HG03039 (cell line): ENCODE data around the gene BRIP1.
"Not testable (repeated sequence)": the region's sequence is repeated elsewhere in the genome, so short reads cannot be mapped to it uniquely, and the experiment has no call there.

ENCODE experiments used
- ATAC-seq: cut with Tn5 transposase; IDR thresholded peaks from one replicate; pipeline ENCODE4 v1.9.1; 2021; ENCODE audit warnings: mild to moderate bottlenecking, moderate library complexity; ENCODE audit not compliant: unreplicated experiment

The BRIP1 gene

DNA sequence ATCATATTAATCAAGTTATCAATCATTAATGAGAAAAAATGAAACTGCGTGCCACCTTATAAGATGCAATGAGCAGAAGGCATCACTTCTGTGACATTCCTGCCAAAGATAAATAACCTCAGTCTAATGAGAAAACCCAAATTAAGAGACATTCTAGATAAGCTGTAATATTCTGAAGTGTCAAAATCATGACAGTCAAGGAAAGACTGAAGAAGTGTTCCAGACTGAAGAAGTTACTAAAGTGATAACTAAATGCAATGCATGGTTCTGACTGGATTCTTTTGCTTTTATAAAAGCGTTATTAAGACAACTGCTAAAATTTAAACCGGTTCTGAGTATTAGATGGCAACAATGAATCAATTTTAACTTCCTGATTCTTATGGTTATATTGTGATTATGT lies 30.9 kb downstream of the BRIP1 start:
- no peak for ATAC-seq

DNA sequence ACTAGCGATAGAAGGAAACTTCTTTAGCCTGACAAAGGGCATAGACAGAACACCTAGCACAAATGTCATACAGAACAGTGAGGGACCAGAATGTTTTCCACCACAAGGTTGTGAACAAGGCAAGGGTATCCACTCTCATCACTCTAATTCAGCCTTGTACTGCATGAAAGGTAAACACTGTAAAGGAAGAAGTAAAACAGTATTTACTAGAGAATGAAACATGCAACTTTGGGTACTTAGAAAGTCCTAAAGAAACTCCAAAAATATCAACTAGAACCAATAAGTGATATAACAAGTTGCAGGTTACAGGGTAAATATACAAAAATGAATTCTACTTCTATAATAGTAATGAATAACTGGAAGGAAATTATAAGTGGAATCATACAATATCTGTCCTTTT lies 32.2 kb downstream of the BRIP1 start:
- ATAC-seq, result no peak

DNA sequence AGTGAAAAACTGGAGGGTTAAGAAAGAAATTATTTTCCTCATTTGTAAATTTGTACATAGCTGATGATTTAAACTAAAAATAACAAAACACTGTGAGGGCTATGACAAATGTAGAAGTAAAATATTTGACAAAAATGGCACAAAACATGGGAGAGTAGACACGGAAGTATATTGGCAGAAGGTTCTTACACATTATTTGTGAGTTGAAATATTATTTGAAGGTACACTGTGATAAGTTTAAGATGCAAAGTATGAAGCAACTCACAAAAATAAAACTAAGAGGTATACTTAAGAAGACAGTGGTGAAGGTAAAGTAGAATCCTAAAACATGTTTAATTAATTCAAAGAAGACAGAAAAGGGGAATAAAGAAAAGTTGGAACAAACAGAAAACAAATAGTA lies 34.6 kb downstream of the BRIP1 start:
- no peak for ATAC-seq

DNA sequence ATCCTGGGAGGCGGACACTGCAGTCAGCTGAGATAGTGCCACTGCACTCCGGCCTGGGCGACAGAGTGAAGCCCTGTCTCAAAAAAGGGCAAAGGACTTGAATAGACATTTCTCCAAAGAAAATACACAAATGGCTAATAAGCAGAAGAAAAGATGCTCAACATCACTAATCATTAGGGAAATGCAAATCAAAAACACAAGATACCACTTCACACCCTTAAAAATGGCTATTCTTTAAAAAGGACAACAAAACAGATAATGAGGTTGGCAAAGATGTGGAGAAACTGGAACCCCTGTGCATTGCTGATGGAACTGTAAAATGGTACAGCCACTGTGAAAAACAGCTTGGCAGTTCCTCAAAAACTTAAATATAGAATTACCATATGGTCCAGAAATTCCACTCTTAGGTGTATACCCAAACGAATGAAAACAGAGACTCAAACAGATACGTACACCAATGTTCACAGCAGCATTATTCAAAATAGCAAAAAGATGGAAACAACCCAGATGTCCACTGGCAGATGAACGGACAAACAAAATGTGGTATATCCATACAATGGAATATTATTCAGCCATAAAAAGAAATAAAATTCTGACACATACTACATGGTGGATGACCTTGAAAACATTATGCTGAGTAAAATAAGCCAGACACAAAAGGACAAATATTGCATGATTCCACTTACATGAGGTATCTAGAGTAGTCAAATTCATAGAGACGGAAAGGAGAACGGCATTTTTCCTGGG lies 35.5 kb downstream of the BRIP1 start:
- no peak for ATAC-seq

DNA sequence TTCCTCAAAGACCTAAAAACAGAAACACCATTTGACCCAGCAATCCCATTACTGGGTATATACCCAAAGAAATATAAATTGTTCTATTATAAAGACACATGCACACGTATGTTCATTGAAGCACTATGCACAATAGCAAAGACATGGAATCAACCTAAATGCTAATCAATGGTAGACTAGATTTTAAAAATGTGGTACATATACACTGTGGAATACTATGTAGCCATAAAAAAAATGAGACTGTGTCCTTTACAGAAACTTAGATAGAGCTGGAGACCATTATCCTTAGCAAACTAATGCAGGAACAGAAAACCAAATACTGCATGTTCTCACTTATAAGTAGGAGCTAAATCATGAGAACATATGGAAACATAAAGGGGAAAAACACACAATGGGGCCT lies 36.5 kb downstream of the BRIP1 start:
- not testable (repeated sequence) for ATAC-seq

DNA sequence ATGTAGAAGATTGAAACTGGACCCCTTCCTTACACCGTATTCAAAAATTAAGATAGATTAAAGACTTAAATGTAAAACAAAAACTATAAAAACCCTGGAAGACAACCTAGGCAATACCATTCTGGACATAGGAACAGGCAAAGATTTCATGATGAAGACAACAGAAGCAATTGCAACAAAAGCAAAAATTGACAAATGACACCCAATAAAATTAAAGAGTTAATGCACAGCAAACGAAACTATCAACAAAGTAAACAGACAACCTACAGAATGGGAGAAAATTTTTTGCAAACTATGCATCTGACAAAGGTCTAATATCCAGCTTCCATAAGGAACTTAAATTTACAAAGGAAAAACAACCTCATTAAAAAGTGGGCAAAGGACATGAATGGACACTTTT lies 37.1 kb downstream of the BRIP1 start:
- not testable (repeated sequence) for ATAC-seq

DNA sequence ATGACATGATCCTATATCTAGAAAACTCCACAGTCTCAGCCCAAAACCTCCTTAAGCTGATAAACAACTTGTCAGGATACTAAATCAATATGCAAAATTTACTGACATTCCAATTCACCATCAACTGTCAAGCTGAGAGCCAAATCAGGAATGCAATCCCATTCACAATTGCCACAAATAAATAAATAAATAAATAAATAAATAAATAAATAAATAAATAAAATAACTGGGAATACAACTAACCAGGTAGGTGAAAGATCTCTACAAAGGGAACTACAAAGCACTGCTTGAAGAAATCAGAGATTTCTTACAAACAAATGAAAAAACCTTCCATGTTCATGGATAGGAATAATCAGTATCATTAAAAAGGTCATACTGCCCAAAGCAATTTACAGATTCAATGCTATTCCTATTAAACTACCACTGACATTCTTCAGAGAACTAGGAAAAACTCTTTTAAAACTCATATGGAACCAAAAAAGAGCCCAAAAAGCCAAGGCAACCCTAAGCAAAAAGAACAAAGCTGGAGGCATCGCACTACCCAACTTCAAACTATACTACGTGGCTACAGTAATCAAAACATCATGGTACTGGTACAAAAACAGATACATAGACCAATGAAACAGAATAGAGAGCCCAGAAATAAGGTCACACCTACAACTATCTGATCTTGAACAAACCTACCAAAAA lies 37.7 kb downstream of the BRIP1 start:
- no peak for ATAC-seq

DNA sequence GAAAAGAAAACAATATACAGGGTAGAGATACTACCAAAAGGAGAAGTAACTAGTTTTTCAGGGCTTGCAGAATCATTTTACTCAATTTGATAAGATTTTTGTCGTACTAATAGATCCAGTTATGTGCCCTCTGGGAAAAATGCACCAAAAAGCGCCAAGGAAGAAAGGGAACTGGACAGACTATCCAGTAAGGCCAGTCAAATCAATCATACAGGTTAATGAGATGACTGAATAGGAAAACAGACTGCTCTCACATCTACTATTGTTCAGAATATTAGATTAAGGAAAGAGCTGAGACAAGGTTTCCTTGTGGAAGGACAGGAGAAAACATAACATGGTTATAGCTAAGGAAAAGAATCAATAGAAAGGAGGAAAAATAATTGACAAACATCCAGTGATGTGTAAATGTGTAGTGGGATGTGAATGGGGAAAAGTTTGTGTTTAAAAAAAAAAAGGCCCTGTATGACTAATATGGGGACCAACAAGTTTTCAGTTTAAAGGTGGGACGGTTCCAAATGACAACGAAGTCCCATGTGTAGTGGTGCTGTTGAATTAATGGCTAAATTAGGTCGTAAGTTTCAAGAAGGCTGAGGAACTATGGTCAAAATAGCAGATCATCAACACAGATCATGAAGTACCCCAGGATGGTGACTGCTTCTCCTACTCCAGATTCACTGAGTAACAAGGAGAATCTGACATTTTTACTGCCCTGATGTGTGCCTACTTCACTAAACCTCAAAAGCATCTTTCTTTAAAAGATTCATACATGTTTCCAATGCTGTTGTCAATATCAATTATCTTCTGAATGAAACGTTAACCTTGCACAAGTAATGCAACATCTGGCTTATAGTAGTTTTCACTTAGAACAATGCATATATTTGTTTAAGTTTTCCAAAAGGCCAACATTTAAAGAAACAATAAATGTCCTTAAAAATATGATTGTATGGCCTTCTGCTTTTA lies 40.7 kb downstream of the BRIP1 start:
- ATAC-seq, result no peak

DNA sequence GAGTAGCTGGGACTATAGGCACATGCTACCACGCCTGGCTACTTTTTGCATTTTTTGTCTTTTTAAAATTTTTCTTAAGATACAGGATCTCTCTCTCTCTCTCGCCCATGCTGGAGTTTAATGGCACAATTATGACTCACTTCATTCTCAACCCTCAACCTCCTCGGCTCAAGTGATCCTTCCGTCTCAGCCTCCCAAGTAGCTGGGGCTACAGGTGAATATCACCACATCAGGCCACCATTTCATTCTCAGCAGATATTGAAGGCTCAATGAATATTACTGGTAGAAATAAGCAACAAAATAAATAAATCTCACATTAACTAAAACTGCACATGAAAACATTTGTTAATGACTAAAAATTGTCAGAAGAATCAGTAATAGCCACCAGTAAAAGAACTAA lies 41.7 kb downstream of the BRIP1 start:
- ATAC-seq, result no peak

DNA sequence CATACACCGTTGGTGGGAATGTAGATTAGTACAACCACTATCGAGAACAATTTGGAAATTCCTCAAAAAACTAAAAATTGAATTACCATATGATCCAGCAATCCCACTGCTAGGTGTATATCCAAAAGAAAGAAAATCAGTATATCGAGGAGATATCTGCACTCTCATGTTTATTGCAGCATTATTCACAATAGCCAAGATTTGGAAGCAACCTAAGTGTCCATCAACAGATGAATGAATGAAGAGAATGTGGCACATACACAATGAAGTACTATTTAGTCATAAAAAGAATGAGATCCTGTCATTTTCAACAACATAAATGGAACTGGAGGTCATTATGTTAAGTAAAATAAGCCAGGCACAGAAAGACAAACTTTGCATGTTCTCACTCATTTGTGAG lies 44.1 kb downstream of the BRIP1 start:
- not testable (repeated sequence) for ATAC-seq

DNA sequence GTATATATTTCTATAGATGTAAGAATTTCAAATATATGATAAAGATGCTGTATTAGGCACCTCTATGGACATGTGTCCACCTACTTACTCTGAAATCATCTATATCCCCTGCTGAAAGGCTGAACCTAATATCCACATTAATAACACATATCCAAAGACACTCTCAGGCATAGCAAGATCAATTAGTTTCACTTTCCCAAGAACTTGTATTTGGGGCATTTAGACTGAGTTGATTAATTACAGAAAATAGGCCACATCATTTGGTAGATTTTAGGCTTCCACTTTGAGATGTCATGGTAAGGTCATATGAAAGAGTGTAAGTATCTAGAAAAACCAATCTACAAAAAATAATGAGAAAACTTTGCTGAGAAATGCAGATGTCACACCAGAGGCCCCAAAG lies 45.1 kb downstream of the BRIP1 start:
- ATAC-seq, result no peak

DNA sequence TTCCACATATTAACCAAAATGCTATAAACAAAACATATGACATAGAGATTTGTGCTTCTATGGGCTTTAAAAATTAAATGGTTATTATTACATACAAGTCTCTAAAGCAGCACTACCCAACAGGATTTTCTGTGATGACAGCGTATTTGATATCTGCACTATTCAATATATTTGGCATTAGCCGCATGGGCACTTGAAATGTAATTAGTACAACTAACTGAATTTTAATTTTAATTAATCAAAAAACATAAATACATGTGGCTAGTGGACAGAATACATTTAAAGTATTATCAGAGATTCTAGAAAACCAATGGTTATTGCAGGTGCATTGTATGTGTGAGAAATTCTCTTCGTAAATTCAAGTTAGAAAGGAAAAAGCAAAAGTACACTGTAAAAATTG lies 45.9 kb downstream of the BRIP1 start:
- no peak for ATAC-seq

DNA sequence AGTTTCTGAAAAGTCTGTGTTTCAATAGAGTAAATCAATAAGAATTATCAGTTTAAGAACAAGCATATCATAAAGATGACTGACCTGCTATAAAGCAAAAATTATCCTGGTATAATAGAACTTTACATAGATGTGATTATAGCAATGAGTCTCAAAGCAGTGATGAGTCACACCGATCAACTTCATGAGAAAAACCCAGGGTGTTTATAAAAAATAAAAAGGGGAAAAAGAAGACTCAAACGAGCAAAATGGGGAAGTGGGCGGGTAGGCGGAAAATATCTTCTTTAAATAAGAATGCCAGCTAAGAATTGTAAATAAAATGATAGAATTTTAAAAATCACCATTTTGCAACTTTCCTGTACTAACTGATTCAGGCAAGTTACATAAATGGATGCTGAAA lies 46.8 kb downstream of the BRIP1 start:
- no peak for ATAC-seq

DNA sequence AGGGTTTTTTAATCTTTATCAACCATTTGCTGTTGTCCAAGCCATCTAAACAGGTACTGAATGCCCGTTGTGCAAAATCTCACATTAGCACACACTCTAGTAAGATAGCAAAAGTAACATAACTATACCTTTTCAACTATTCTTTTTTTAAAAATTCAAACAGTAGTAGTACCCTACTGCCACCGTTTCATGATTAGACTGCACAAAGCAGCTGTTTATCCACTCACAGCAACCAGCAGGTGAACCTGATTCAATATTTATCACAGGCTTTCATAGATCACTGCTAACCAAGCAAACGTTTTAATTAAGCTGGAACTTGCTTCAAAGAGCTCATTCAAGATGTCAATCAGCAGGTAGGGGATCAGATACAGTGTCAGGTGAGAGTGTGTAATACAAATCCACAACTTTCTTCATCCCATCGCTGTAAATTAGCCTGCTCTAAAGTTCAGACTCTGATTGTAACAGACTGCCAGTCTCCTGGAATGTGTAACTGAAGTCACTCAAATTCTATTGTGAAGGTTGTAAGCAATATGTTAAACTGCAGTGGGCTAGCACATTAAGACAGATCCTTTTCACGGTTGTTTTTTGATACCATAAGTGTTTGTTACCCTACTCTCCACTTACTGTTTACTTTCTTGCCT lies 47.3 kb downstream of the BRIP1 start:
- ATAC-seq, result no peak

DNA sequence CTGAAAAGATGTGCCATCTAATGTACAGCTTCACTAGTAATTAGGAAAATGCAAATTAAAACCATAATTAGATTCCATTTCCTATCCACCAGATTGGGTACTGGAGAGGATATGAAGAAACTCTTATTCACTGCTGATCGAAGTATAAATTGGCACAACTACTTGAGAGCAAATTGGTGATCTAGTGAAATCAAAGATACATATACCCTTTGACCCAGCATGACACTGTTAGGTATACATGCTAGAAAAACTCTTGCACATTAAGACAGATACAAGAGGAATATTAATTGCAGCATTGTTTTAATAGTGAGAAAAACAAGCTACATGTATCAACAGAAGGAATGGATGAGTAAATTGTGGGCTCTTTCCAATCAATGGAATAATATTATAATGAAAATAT lies 48.8 kb downstream of the BRIP1 start:
- ATAC-seq, result no peak

DNA sequence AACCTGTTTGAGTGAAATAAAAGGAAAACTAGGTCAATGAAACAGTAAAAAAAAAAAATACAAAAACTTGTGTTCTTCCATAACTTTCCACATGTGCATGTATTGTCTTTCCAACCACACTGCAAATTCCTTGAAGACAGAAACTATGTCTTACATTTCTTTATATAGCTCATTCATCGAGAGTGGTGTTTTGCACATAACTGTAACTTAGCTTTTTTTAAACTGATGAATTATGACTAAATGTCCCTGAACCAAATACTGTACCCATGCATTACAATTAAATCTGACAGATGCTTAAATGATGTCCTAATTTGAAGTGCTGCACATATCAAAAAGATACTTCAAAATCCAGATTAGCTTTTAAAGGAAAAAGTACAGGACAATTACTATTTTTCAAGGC lies 50.1 kb downstream of the BRIP1 start:
- ATAC-seq, result no peak

DNA sequence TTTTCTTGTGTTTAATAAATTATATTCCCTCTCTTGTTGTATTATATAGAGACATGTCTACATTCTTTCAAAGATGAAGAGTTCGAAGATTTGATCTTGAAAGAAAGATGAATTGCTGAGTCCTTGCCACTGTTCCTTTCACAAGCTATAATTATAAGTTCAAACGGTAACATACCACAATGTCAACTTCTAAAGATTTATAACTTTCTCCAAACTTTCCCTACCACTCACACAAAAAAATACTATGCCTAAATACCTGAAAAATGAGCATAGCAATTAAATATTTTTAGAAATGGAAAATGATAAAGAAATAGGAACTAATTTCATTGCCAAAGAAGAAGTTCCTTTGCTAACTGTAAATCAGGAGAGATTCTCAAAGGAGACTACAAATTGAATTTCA lies 50.6 kb downstream of the BRIP1 start:
- ATAC-seq, result no peak

DNA sequence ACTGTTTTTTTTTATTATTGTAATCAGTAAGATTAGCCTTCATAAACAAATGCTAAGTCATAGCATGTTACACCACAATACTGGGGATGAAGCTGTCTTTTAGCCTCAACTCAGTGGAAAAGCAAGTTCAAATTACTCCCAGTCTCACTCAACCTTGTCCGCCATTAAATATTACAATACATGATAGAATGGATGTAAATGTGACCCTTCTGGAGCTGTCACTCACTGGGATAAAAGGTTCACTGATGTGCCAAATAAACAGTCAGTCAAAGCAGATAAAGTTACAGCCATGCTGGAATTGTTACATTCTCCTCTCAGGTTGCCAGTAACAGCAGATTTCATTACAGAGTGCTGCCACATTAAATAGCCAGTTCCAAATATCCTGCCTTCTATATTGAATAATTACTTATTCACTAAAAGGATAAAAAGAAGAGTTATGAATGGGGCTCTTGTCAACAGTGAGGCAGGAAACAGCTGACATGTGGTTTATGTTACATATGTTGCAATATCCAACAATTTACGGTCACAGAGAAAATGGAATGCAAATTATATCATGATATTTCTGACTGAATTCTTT lies 53.4 kb downstream of the BRIP1 start:
- ATAC-seq, result no peak

DNA sequence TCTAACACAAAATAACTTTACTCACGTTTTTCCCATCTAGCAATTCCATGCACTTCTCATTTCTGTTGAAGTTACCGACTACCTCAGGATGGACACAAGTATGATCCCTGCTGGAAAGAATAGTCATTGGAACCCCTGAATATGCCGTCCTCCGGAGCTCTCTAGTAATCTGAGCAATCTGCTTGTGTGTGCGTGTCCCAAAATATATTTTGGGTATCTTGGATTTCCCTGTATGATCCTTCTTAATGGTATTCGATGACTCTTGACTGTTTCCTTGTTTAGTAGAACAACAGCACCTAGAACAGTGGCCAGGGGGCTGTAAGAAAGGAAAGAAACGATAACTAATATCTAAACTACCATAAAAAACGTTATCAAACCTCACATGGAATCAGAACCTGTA lies 54.9 kb downstream of the BRIP1 start:
- ATAC-seq, result no peak

DNA sequence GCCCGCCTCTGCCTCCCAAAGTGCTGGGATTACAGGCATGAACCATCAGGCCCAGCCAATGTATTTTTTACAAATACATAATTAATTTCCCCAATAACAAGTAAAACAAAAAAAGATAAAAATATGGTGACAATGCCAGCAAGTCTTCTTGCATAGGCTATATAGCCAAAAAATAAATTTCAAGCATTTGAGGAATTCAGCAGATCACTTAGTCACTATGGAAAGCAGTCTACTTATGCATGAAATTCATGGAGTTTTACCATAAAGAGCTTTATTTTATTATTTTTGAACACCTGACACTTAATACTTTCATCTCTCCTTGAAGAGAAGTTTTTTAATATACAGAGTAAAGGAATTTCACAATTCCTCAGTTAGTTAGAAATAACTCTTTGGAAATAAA lies 56.4 kb downstream of the BRIP1 start:
- no peak for ATAC-seq
